IPS-20b (cell line): ENCODE results near the gene LNPK.
"Not testable (repeated sequence)": the region's sequence is repeated elsewhere in the genome, so short reads cannot be mapped to it uniquely, and the experiment has no call there.

Experiments used
- H3K27ac ChIP-seq: one replicate; pipeline ENCODE4 v1.5.1; 2013; ENCODE audit warnings: low read length
- H3K27me3 ChIP-seq: 2 replicates; pipeline ENCODE4 v1.6.1; 2013; ENCODE audit warnings: mild to moderate bottlenecking, low read length, inconsistent platforms; ENCODE audit not compliant: insufficient read depth
- H3K36me3 ChIP-seq: 2 replicates; pipeline ENCODE4 v1.6.1; 2013; ENCODE audit warnings: low read depth, mild to moderate bottlenecking, inconsistent platforms, low read length, moderate library complexity; ENCODE audit not compliant: insufficient read depth
- H3K4me1 ChIP-seq: 2 replicates; pipeline ENCODE4 v1.6.1; 2013; ENCODE audit warnings: mild to moderate bottlenecking, control low read depth, inconsistent platforms, low read length, moderate library complexity; ENCODE audit not compliant: insufficient read depth
- H3K4me3 ChIP-seq: 2 replicates; pipeline ENCODE4 v1.5.1; 2013; ENCODE audit warnings: mild to moderate bottlenecking, low read length, inconsistent platforms
- H3K9ac ChIP-seq: 2 replicates; pipeline ENCODE4 v1.6.1; 2013; ENCODE audit warnings: low read depth, mild to moderate bottlenecking, inconsistent platforms, low read length, moderate library complexity
- H3K9me3 ChIP-seq: 2 replicates; pipeline ENCODE4 v1.6.1; 2013; ENCODE audit warnings: mild to moderate bottlenecking, low read depth, low read length, inconsistent platforms; ENCODE audit not compliant: insufficient read depth

LNPK gene

DNA sequence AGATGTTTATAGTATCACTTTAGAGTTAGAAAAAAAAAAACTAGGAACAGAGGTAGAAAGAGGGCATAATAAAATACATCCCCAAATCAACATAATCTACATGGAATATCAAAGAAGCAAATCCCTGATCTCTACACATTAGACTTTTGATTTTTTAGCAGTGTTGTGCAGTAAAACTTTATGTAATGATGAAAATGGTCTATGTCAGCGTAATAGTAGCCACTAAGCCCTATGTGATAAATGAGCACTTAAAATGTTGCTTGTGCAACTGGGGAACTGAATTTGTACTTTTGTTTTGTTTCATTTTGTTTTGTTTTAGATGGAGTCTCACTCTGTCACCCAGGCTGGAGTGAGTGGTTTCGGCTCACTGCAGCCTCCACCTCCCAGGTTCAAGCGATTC is 36.3 kb downstream of the LNPK start:
- no peaks in the 10 kb centered on the region for H3K9me3 ChIP-seq
- no peak overlapping the region for H3K4me3 ChIP-seq
- H3K27ac ChIP-seq = no peak overlapping the region
- H3K4me1 ChIP-seq = no peaks in the 10 kb centered on the region
- no peaks in the 10 kb centered on the region for H3K36me3 ChIP-seq
- H3K9ac ChIP-seq = no peak overlapping the region
- no peaks in the 10 kb centered on the region for H3K27me3 ChIP-seq

DNA sequence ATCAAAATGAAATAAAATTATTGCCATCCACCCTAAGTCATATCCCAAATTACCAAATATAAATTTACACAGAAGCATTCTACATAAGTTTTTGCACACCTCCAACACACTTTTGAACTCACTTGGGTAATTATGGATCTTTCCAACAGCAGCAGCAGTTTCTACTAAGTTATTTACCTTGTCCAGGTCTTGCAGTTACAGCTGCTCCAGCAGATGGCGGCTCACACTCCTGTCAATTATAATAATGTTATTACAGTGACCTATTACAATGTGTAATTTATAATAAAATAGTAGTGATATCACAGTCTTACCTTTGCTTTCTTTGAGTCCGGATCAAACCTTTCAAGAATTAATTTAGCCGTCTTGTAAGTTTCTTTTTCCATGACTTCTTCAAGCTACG is 37.9 kb downstream of the LNPK start:
- Histone ChIP-seq H3K4me3 (no peak overlapping the region), H3K9ac (no peak overlapping the region), H3K27me3 (no peaks in the 10 kb centered on the region), H3K27ac (no peak overlapping the region), H3K4me1 (no peaks in the 10 kb centered on the region), H3K9me3 (no peaks in the 10 kb centered on the region), H3K36me3 (no peaks in the 10 kb centered on the region)

DNA sequence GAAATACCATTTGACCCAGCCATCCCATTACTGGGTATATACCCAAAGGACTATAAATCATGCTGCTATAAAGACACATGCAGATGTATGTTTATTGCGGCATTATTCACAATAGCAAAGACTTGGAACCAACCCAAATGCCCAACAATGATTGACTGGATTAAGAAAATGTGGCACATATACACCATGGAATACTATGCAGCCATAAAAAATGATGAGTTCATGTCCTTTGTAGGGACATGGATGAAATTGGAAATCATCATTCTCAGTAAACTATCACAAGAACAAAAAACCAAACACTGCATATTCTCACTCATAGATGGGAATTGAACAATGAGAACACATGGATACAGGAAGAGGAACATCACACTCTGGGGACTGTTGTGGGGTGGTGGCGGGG is 38.9 kb downstream of the LNPK start:
- H3K36me3 ChIP-seq, H3K27ac ChIP-seq, H3K27me3 ChIP-seq, H3K4me1 ChIP-seq, H3K9ac ChIP-seq, H3K4me3 ChIP-seq, H3K9me3 ChIP-seq: not testable (repeated sequence)

DNA sequence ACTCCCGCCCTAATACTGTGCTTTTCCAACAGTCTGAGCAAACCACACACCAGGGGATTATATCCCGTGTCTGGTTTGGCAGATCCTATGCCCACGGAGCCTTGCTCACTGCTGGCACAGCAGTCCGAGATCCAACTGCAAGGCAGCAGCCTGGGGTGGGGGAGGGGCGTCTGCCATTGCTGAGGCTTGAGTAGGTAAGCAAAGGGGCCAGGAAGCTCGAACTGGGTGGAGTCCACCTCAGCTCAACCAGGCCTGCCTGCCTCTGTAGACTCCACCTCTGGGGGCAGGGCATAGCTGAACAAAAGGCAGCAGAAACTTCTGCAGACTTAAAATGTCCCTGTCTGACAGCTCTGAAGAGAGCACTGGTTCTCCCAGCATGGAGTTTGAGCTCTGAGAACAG is 44.2 kb downstream of the LNPK start:
- H3K9ac ChIP-seq = no peak overlapping the region
- peaks cover 5% of the 10 kb centered on the region; the same call in 1 of the 2 replicates for H3K36me3 ChIP-seq
- H3K27me3 ChIP-seq = no peaks in the 10 kb centered on the region
- no peak overlapping the region for H3K4me3 ChIP-seq
- H3K9me3 ChIP-seq = no peaks in the 10 kb centered on the region; the same call in none of the 2 replicates
- H3K27ac ChIP-seq = no peak overlapping the region
- no peaks in the 10 kb centered on the region for H3K4me1 ChIP-seq

DNA sequence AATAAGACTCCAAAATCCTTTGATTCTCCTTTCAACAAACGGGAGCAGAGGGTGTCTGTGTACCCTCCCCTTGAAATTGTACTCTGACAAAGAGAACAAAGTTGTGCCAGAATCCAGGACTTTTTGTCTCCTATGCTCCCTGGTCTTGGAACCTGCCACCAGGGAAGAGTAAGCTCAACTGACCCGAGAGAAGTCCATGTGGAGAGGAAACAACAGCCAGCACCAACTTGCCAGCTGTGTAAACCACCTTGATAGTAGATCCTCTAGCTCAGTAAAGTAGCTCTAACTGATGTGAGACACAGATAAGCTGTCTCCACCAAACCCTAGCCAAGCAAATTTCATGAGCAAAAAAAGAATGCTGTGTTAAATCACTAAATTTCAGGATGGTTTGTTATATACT is 46.9 kb downstream of the LNPK start:
- H3K27ac ChIP-seq = no peak overlapping the region
- H3K27me3 ChIP-seq = no peaks in the 10 kb centered on the region
- H3K36me3 ChIP-seq = peaks cover 5% of the 10 kb centered on the region; the same call in 1 of the 2 replicates
- H3K9me3 ChIP-seq = no peaks in the 10 kb centered on the region; the same call in none of the 2 replicates
- H3K4me1 ChIP-seq = no peaks in the 10 kb centered on the region
- no peak overlapping the region for H3K4me3 ChIP-seq
- no peak overlapping the region for H3K9ac ChIP-seq

DNA sequence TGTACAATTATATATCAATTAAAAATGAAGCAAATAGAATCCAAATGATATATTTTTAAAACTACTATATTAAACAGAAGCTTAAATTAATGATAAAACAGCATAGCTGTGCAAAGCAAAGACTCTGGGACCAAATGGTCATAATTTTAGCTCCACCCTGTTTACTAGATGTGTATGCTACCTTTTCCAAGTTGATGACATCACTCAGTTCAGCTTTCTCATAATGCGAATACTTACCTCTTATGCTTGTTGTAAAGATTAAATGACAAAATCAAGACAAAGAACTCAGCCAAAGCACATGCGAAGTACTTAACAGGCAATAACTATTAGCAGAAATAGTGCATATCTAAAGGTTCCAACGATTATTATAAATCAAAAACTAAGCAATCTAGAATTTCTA is 51.6 kb downstream of the LNPK start:
- H3K9me3 ChIP-seq = no peaks in the 10 kb centered on the region
- H3K27me3 ChIP-seq = no peaks in the 10 kb centered on the region
- no peaks in the 10 kb centered on the region for H3K36me3 ChIP-seq
- H3K4me3 ChIP-seq = no peak overlapping the region
- no peak overlapping the region for H3K27ac ChIP-seq
- no peak overlapping the region for H3K9ac ChIP-seq
- no peaks in the 10 kb centered on the region for H3K4me1 ChIP-seq

DNA sequence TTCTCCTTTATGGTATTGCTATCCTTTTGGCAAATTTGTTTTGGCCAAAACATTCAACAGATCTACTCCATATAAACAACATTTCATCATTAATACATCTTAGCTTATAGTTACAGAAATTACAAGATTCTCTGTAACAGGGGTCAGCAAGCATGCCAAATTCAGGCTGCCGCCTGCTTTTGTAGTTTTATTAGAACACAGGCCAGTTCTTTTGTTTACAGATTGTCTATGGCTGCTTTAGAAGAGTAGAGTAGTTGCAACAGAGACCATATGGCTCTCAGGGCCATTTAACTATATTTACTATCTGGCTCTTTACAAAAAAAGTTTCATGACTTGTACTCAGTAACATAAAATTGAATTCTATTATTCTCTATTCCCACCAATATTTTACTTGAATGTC is 53.9 kb downstream of the LNPK start:
- Histone ChIP-seq H3K4me1 (no peaks in the 10 kb centered on the region), H3K9me3 (no peaks in the 10 kb centered on the region), H3K9ac (no peak overlapping the region), H3K27me3 (no peaks in the 10 kb centered on the region), H3K36me3 (no peaks in the 10 kb centered on the region), H3K4me3 (no peak overlapping the region), H3K27ac (no peak overlapping the region)

DNA sequence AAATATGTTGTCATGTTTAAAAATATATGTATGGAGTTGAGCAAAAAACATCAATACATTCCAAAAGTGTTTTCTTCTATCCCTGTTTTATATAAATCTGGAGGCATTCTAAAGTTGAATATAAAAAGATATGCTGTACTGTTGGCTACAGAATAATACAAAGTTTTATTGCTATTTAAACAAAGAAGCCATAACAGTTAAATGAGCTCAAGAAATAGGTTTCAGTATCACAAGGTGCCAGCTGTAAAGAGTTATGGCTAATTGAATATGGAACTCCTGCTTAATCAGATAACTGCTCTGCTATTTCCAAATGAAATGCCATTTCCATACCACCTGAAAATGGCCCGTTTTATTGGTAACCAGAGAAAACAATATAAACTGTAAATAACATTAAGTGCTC is 55.0 kb downstream of the LNPK start:
- Histone ChIP-seq H3K4me1 (no peaks in the 10 kb centered on the region), H3K27me3 (no peaks in the 10 kb centered on the region), H3K27ac (no peak overlapping the region), H3K9ac (no peak overlapping the region), H3K9me3 (no peaks in the 10 kb centered on the region), H3K4me3 (no peak overlapping the region), H3K36me3 (no peaks in the 10 kb centered on the region)

DNA sequence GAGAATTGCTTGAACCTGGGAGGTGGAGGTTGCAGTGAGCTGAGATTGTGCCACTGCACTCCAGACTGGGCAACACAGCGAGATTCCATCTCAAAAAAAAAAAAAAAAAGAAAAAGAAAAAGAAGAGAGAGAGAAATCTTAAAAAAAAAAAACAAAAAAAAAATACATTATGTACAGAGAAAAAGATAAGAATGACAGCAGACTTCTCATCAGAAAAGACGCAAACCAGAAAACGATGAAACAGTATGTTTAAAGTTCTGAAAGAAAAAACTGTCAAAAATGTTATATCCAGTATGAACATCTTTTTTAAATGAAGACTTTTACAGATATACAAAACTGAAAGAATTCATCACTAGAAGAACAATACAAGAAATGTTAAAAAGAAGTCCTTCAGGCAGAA is 60.4 kb downstream of the LNPK start:
- Histone ChIP-seq H3K9me3 (no peaks in the 10 kb centered on the region), H3K4me3 (no peak overlapping the region), H3K36me3 (peaks cover 5% of the 10 kb centered on the region), H3K27me3 (no peaks in the 10 kb centered on the region), H3K27ac (no peak overlapping the region), H3K4me1 (no peaks in the 10 kb centered on the region), H3K9ac (no peak overlapping the region)

DNA sequence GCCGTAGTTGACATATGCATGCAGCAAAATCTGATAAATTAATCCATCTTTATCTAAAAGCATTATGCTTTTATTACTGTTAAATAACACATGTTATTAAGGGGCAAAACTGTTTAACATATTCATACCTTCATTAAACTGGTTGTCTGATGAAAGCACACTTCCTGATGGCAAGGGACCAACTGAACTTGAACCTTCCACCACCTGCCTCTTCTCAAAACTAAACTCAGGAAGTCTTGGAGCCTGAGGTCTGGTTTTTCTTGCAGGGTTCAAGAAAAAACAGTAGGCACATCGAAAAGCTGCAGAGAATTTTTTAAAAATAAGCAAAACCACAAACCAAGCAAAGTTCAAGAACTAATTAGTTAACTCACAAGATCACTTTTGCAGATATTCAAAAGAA is 64.9 kb downstream of the LNPK start:
- Histone ChIP-seq H3K4me3 (no peak overlapping the region), H3K36me3 (peaks cover 10% of the 10 kb centered on the region), H3K4me1 (no peaks in the 10 kb centered on the region), H3K9me3 (no peaks in the 10 kb centered on the region), H3K27me3 (no peaks in the 10 kb centered on the region), H3K9ac (no peak overlapping the region), H3K27ac (no peak overlapping the region)

DNA sequence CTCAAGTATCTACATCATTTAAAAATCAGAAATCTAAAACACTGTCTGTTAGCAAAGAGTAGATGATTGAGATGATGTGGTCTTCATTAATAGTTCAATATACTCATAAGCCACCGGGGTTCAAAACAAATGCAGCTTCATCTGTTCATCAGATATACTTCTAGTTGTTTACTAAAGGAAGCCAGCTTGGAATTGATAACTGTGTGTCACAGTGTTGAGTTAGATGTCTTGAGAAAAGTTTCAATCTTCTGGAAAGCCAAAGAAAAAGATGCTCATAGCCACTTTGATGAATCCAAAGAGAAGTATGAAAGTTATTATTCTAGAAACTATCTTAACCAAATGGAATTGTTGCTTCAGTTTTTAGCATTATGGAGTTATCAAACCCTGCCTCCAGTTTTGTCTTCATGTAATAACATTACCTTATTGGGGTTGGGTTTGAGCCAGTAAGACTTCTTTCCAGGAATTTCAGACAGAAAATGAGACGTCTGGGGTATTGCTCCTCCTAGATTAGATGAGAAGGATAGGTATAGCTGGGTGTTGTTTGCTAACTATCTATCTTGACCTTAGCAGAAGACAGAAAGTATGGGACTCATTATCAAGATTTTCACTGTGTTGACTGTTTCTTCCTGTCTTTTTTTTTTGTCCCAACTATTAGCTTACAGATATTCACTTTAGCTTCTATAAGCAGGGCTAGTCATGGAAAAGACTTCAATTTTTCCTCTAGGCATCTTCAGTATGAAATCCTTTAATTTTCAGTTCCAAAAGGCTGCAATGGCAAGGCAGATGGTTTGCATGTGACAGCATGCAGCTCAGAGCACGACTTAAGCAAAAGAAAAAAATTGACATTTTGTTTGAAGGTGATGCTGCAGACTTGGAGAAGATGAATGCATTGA is 66.5 kb downstream of the LNPK start:
- H3K9ac ChIP-seq = no peak overlapping the region

DNA sequence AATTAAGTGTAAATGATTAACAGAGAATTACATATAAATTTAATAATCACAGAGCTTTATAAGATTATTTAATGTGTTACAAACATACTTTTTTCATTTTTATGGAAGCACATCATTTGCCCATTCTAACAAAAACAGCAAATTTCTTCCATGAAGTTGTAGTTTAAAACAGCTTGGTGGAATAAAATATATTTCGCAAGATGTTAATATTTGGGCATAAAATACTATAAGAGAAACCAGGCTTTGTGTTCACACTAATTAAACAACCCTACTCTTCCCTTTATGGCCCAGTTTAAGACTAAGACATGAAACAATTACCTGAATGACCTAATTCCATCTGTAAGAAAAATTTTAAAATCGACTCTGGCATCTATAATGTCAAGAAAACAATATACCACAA is 69.4 kb downstream of the LNPK start:
- H3K27ac ChIP-seq = no peak overlapping the region
- no peaks in the 10 kb centered on the region for H3K27me3 ChIP-seq
- no peaks in the 10 kb centered on the region for H3K9me3 ChIP-seq
- H3K4me3 ChIP-seq = no peak overlapping the region
- H3K9ac ChIP-seq = no peak overlapping the region
- no peaks in the 10 kb centered on the region for H3K4me1 ChIP-seq
- peaks cover 10% of the 10 kb centered on the region for H3K36me3 ChIP-seq

More for the DNA sequence above, 66.5 kb downstream of the LNPK start:
- no peaks in the 10 kb centered on the region for H3K27me3 ChIP-seq
- no peak overlapping the region for H3K4me3 ChIP-seq
- H3K27ac ChIP-seq = no peak overlapping the region
- no peaks in the 10 kb centered on the region for H3K9me3 ChIP-seq
- H3K4me1 ChIP-seq = no peaks in the 10 kb centered on the region
- H3K36me3 ChIP-seq = peaks cover 10% of the 10 kb centered on the region
